ENCODE results near the gene SLC24A5.
A peak's percentile ranks its signal among the peaks of the same experiment; 100 is the strongest.

DNA sequence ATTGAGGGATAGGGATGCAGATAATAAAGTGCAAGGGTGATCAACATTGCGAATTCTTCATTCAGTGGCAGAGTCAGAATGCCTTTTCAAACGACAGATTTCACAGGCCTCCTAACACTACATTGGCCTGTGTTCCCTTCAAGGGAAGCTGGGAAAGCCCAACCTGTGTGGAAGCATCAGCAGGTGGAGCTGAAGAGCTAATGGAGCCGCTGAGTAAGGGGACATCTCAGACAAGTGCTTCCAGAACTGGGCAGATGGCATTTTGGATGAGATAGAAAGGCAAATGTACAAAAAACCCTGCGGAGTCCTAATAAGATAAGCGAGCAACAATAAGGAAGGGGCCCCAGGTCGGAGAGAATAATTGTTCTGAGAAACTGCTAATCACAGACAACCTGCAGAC, 8.5 kb upstream of the SLC24A5 start:
- TF ChIP-seq, protein P1, sequence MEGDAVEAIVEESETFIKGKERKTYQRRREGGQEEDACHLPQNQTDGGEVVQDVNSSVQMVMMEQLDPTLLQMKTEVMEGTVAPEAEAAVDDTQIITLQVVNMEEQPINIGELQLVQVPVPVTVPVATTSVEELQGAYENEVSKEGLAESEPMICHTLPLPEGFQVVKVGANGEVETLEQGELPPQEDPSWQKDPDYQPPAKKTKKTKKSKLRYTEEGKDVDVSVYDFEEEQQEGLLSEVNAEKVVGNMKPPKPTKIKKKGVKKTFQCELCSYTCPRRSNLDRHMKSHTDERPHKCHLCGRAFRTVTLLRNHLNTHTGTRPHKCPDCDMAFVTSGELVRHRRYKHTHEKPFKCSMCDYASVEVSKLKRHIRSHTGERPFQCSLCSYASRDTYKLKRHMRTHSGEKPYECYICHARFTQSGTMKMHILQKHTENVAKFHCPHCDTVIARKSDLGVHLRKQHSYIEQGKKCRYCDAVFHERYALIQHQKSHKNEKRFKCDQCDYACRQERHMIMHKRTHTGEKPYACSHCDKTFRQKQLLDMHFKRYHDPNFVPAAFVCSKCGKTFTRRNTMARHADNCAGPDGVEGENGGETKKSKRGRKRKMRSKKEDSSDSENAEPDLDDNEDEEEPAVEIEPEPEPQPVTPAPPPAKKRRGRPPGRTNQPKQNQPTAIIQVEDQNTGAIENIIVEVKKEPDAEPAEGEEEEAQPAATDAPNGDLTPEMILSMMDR (IDR thresholded peaks at IDR 0.05), result peak in 1 of 4 experiments; percentile 27
- no peak for TF ChIP-seq EP300 (IDR thresholded peaks at IDR 0.05)

Measured in sigmoid colon (tissue), 4 donors.